Esophagus squamous epithelium (tissue), 5 donors: ENCODE results near the gene TRAM2. TPM values are rescaled to one million over a fixed set of nuclear protein-coding genes. Genes with fewer than 3 reads are reported as not detected.

Source experiments
- DNase-seq: peaks from one replicate; lab custom pipeline; 2025; lab: John Stamatoyannopoulos, UW
- H3K27ac ChIP-seq, 4 donors: fragments of 200-600 bp; sonication (generic); one replicate each; pipeline ENCODE4 v1.5.1; 2016 to 2019; ENCODE audit warnings: mild to moderate bottlenecking in 1 of 4
- H3K27me3 ChIP-seq, 4 donors: fragments of 200-600 bp; sonication (generic); 1 replicate in 3 of 4; 2 replicates in 1 of 4; pipeline versions ENCODE4 v1.5.1 to v1.6.0; 2017 to 2021; ENCODE audit warnings: antibody characterized with exemption in 1 of 4
- H3K36me3 ChIP-seq, 3 donors: fragments of 200-600 bp; sonication (generic); one replicate each; pipeline ENCODE4 v1.5.1; 2016 to 2019
- H3K4me1 ChIP-seq, 3 donors: fragments of 200-600 bp; sonication (generic); one replicate each; pipeline ENCODE4 v1.5.1; 2017 to 2019
- H3K4me3 ChIP-seq, 4 donors: fragments of 200-600 bp; sonication (generic); 1 replicate in 3 of 4; 2 replicates in 1 of 4; pipeline ENCODE4 v1.5.1; 2016 to 2019; ENCODE audit warnings: mild to moderate bottlenecking in 2 of 4, moderate library complexity in 1 of 4
- H3K9me3 ChIP-seq, 3 donors: fragments of 200-600 bp; sonication (generic); one replicate each; pipeline ENCODE4 v1.5.1; 2016 to 2019
- POLR2A ChIP-seq, 4 donors: fragments of 450-650 bp; IDR thresholded peaks; one replicate each; pipeline ENCODE4 v1.6.1; 2017; ENCODE audit warnings: antibody characterized with exemption in 4 of 4, mild to moderate bottlenecking in 4 of 4, moderate library complexity in 3 of 4
- WGBS, 2 donors: methylation state at CpG; one replicate each; pipeline ENCODE4 v1.1.5; 2018; 5-methylcytosine and 5-hydroxymethylcytosine counted together
- intact Hi-C: fragments of 100-400 bp; cut with DNase I; formaldehyde crosslinking; loops from one replicate; pipeline ENCODE4 v1.15.0; 2022
- total RNA-seq, 4 donors: library from RNA; depleted of rRNA; stranded (reverse); fragments of >200 nt; gene quantifications; one replicate each; pipeline ENCODE4 v1.1.0, GENCODE V29; 2016
- TF ChIP-seq, protein P1 (sequence below), 6 experiments: fragments of 450-650 bp in 4 of 6; fragments of 200-600 bp in 2 of 6; sonication (generic) in 2 of 6; IDR thresholded peaks; one replicate each; pipeline ENCODE4 v1.5.1; 2016 to 2019; ENCODE audit warnings: antibody characterized with exemption in 6 of 6, mild to moderate bottlenecking in 4 of 6, moderate library complexity in 4 of 6
- donor health status: DM: yes; HTN: yes; CAD: no.

The TRAM2 gene
- total RNA-seq, 4 donors from 2014 or later, result 2.3 to 8.6 (median 5.3) TPM

GRCh38 chr6:52566853-52567279, 10.0 kb downstream of the TRAM2 start:
- Histone ChIP-seq H3K4me3 (no peak overlapping the region), H3K27me3 (no peaks in the 10 kb centered on the region), H3K27ac (peak overlapping the region in 3 of 4 donors; percentile 33 to 82 (median 34)), H3K4me1 (peaks cover 12 to 86% (median 49%) of the 10 kb centered on the region in 3 donors), H3K9me3 (no peaks in the 10 kb centered on the region), H3K36me3 (no peaks in the 10 kb centered on the region)
- TF ChIP-seq POLR2A (IDR thresholded peaks at IDR 0.05), result peak in 1 of 4 donors; percentile 8
- TF ChIP-seq, protein P1, sequence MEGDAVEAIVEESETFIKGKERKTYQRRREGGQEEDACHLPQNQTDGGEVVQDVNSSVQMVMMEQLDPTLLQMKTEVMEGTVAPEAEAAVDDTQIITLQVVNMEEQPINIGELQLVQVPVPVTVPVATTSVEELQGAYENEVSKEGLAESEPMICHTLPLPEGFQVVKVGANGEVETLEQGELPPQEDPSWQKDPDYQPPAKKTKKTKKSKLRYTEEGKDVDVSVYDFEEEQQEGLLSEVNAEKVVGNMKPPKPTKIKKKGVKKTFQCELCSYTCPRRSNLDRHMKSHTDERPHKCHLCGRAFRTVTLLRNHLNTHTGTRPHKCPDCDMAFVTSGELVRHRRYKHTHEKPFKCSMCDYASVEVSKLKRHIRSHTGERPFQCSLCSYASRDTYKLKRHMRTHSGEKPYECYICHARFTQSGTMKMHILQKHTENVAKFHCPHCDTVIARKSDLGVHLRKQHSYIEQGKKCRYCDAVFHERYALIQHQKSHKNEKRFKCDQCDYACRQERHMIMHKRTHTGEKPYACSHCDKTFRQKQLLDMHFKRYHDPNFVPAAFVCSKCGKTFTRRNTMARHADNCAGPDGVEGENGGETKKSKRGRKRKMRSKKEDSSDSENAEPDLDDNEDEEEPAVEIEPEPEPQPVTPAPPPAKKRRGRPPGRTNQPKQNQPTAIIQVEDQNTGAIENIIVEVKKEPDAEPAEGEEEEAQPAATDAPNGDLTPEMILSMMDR (IDR thresholded peaks at IDR 0.05), result no peak
- WGBS, 2 donors, result 65 to 86% methylated on average over 2 to 3 of the region's 3 CpGs
- intact Hi-C loops, result no loop called here
- no peak for DNase-seq

DNA sequence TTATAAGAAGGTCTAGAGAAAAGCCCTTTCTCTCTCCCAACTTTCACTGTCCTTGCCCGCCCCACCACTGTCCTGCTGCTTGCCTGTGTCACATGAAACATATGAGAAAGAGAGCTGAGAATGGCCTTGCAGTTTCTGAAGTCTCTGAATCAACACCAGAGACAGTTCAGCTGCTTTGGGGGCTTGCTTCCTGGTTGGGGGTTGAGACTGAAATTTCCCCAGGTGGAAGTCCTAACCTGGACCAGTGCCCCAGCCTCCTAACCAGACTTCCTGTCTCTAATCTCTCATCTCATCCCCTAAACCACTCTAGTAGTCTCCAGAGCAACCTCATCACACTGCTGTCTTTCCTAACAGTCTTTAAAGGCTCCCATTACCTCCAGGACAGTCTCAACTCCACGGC, 10.7 kb downstream of the TRAM2 start:
- TF ChIP-seq, protein P1 (IDR thresholded peaks at IDR 0.05), result no peak
- no peak for TF ChIP-seq POLR2A (IDR thresholded peaks at IDR 0.05)
- Histone ChIP-seq H3K27me3 (no peaks in the 10 kb centered on the region), H3K27ac (peak overlapping the region in 3 of 4 donors; percentile 33 to 82 (median 34)), H3K9me3 (no peaks in the 10 kb centered on the region), H3K36me3 (no peaks in the 10 kb centered on the region), H3K4me3 (no peak overlapping the region), H3K4me1 (peaks cover 9 to 81% (median 48%) of the 10 kb centered on the region in 3 donors)
- intact Hi-C loops, result no loop called here
- no peak for DNase-seq
- WGBS, 2 donors, result 60 to 79% methylated on average over 1 to 2 of the region's 2 CpGs

DNA sequence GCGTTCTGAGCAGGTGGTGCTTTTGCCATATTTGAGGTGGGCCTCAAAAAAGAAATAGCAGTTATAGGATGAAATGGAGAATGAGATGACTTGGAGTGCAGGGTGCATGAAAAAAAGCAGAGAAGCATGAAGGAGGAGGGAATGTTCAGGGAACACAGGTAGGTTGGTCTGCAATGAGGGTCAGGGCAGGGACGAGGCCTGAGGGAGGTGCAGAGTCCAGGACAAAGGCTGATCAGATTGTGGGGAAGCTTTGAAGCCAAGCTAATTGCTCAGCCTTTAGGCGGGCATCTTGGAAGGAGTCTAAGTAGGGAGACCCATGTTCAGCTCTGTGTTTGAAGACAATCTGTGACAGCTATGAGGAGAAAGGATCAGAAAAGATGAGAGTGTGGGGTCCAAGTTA, 12.0 kb downstream of the TRAM2 start:
- Histone ChIP-seq H3K27ac (no peak overlapping the region), H3K4me1 (peaks cover 3 to 77% (median 47%) of the 10 kb centered on the region in 3 donors), H3K9me3 (no peaks in the 10 kb centered on the region), H3K4me3 (no peak overlapping the region), H3K36me3 (no peaks in the 10 kb centered on the region), H3K27me3 (no peaks in the 10 kb centered on the region)
- DNase-seq, result no peak
- TF ChIP-seq POLR2A (IDR thresholded peaks at IDR 0.05), result no peak
- TF ChIP-seq, protein P1 (IDR thresholded peaks at IDR 0.05), result no peak
- intact Hi-C loops, result no loop called here
- 93 to 98% methylated on average over 3 of the region's 3 CpGs for whole genome bisulfite sequencing, 2 donors

GRCh38 chr6:52562911-52563310, 13.9 kb downstream of the TRAM2 start:
- H3K36me3 ChIP-seq, result no peaks in the 10 kb centered on the region
- no peak for DNase-seq
- intact Hi-C loops, result no loop called here
- H3K27me3 ChIP-seq, result no peaks in the 10 kb centered on the region
- no peak for TF ChIP-seq POLR2A (IDR thresholded peaks at IDR 0.05)
- TF ChIP-seq, protein P1 (IDR thresholded peaks at IDR 0.05), result no peak
- 16 to 41% methylated on average over 3 of the region's 3 CpGs for WGBS, 2 donors
- no peak overlapping the region for H3K4me3 ChIP-seq
- no peaks in the 10 kb centered on the region for H3K9me3 ChIP-seq
- H3K27ac ChIP-seq, result no peak overlapping the region
- peaks cover 3 to 69% (median 45%) of the 10 kb centered on the region in 3 donors for H3K4me1 ChIP-seq

GRCh38 chr6:52560462-52560861, 16.4 kb downstream of the TRAM2 start:
- 19 to 50% methylated on average over 5 of the region's 5 CpGs for WGBS, 2 donors
- intact Hi-C loops, result no loop called here
- Histone ChIP-seq H3K36me3 (no peaks in the 10 kb centered on the region), H3K27ac (no peak overlapping the region), H3K9me3 (no peaks in the 10 kb centered on the region), H3K4me3 (no peak overlapping the region), H3K27me3 (no peaks in the 10 kb centered on the region), H3K4me1 (peaks cover 3 to 65% (median 31%) of the 10 kb centered on the region in 3 donors)
- no peak for TF ChIP-seq POLR2A (IDR thresholded peaks at IDR 0.05)
- TF ChIP-seq, protein P1 (IDR thresholded peaks at IDR 0.05), result no peak
- DNase-seq, result no peak
